H1 (cell line): ENCODE data around the gene STRN4. TPM values are rescaled to one million over a fixed set of nuclear protein-coding genes. Genes with fewer than 3 reads are reported as not detected.

Source experiments
- CTCF ChIA-PET: fragments of 300-600 bp; sonication (Branson Sonifier 250); formaldehyde crosslinking; loops from one replicate; lab custom pipeline; 2021; ENCODE audit not compliant: partially characterized antibody; lab: Charles Lee
- POLR2A ChIA-PET: fragments of 300-600 bp; sonication (Branson Sonifier 250); formaldehyde crosslinking; loops from one replicate; lab custom pipeline; 2021; ENCODE audit warnings: inconsistent platforms; ENCODE audit not compliant: partially characterized antibody; lab: Charles Lee
- DNase-seq, 2 experiments: peaks; one replicate each; pipeline versions ENCODE4 v3.0.0 to v3.0.0-alpha.2; 2010 to 2022; ENCODE audit warnings: low spot score in 2 of 2, low read depth in 1 of 2, mixed read lengths in 1 of 2
- FAIRE-seq: peaks from 2 replicates; lab custom pipeline; 2011; peaks lifted over from hg19 to GRCh38; lab: Jason Lieb, UNC
- H2AFZ ChIP-seq: 2 replicates; pipeline ENCODE4 v1.8.1; 2012; ENCODE audit warnings: low read length, inconsistent platforms
- H2AK5ac ChIP-seq: 2 replicates; pipeline ENCODE4 v1.6.1; 2013; ENCODE audit warnings: low read depth, low read length
- H2BK120ac ChIP-seq: replicated peaks from 2 replicates; pipeline ENCODE3; 2013; ENCODE audit warnings: low read depth, low read length, inconsistent platforms
- H2BK12ac ChIP-seq: 2 replicates; pipeline ENCODE4 v1.6.1; 2013; ENCODE audit warnings: low read depth, low read length
- H2BK15ac ChIP-seq: 2 replicates; pipeline ENCODE4 v1.6.1; 2013; ENCODE audit warnings: low read length
- H2BK20ac ChIP-seq: 2 replicates; pipeline ENCODE4 v1.6.1; 2013; ENCODE audit warnings: low read length
- H2BK5ac ChIP-seq: 2 replicates; pipeline ENCODE4 v1.6.1; 2013; ENCODE audit warnings: low read depth, low read length
- H3K14ac ChIP-seq: 2 replicates; pipeline ENCODE4 v1.6.1; 2013; ENCODE audit warnings: inconsistent platforms; ENCODE audit not compliant: insufficient read length
- H3K18ac ChIP-seq: 2 replicates; pipeline ENCODE4 v1.6.1; 2013; ENCODE audit warnings: low read length; ENCODE audit errors: extremely low read depth
- H3K23ac ChIP-seq: 2 replicates; pipeline ENCODE4 v1.6.1; 2013; ENCODE audit warnings: inconsistent platforms; ENCODE audit not compliant: insufficient read length
- H3K23me2 ChIP-seq: 2 replicates; pipeline ENCODE4 v1.6.1; 2013; ENCODE audit warnings: low read depth, low read length
- H3K27ac ChIP-seq: 2 replicates; pipeline ENCODE4 v1.6.1; 2011; ENCODE audit warnings: low read depth, low read length, inconsistent platforms
- H3K27me3 ChIP-seq, 4 experiments: replicated peaks in 1 of 4; 1 replicate in 1 of 4; 2 replicates in 3 of 4; pipeline versions ENCODE4 v1.6.1 to v1.8.1; 2011 to 2013; ENCODE audit warnings: low read length in 3 of 4, mild to moderate bottlenecking in 3 of 4, inconsistent platforms in 2 of 4, mixed read lengths in 2 of 4, moderate library complexity in 1 of 4; ENCODE audit not compliant: control insufficient read depth in 3 of 4, insufficient read depth in 3 of 4; ENCODE audit errors: extremely low read depth in 1 of 4
- H3K36me3 ChIP-seq, 4 experiments: 2 replicates each; pipeline versions ENCODE4 v1.6.1 to v1.8.1; 2011 to 2013; ENCODE audit warnings: mild to moderate bottlenecking in 4 of 4, low read length in 3 of 4, moderate library complexity in 2 of 4, control low read depth in 1 of 4, inconsistent platforms in 1 of 4; ENCODE audit not compliant: insufficient read depth in 4 of 4, control insufficient read depth in 2 of 4
- H3K4ac ChIP-seq: replicated peaks from 2 replicates; pipeline ENCODE3; 2013; ENCODE audit warnings: low read length, low read depth, mixed read lengths, inconsistent platforms; ENCODE audit not compliant: insufficient read length
- H3K4me1 ChIP-seq, 4 experiments: replicated peaks in 1 of 4; 1 replicate in 1 of 4; 2 replicates in 3 of 4; pipeline versions ENCODE4 v1.6.1 to v1.8.1; 2011 to 2013; ENCODE audit warnings: low read length in 3 of 4, inconsistent platforms in 2 of 4, mixed read lengths in 1 of 4; ENCODE audit not compliant: insufficient read depth in 4 of 4, control insufficient read depth in 3 of 4
- H3K4me2 ChIP-seq, 2 experiments: 2 replicates each; pipeline versions ENCODE4 v1.6.1 to v1.8.1; 2011 to 2013; ENCODE audit warnings: low read depth in 2 of 2, low read length in 2 of 2, control low read depth in 1 of 2, inconsistent platforms in 1 of 2, mild to moderate bottlenecking in 1 of 2; ENCODE audit not compliant: insufficient read depth in 1 of 2
- H3K4me3 ChIP-seq, 4 experiments: fragments of 200-600, 300-600 bp in 1 of 4; sonication (generic), shearing (Covaris generic), sonication (Bioruptor Twin) in 1 of 4; 2 replicates each; pipeline versions ENCODE4 v1.5.1 to v1.8.1; 2011 to 2016; ENCODE audit warnings: low read length in 4 of 4, low read depth in 3 of 4, control low read depth in 2 of 4, inconsistent platforms in 2 of 4, mild to moderate bottlenecking in 2 of 4, mixed read lengths in 1 of 4, moderate library complexity in 1 of 4; ENCODE audit not compliant: insufficient read depth in 2 of 4; ENCODE audit errors: extremely low read depth in 1 of 4
- H3K56ac ChIP-seq: replicated peaks from 2 replicates; pipeline ENCODE3; 2013; ENCODE audit warnings: low read depth, mild to moderate bottlenecking, mixed read lengths, low read length, inconsistent platforms; ENCODE audit not compliant: insufficient read length
- H3K79me1 ChIP-seq: 2 replicates; pipeline ENCODE4 v1.6.1; 2013; ENCODE audit warnings: low read depth, low read length, control low read depth
- H3K79me2 ChIP-seq, 2 experiments: 2 replicates each; pipeline versions ENCODE4 v1.6.1 to v1.8.1; 2012 to 2013; ENCODE audit warnings: low read length in 2 of 2, mild to moderate bottlenecking in 2 of 2, inconsistent platforms in 1 of 2; ENCODE audit not compliant: insufficient read depth in 2 of 2, control insufficient read depth in 1 of 2
- H3K9ac ChIP-seq, 4 experiments: replicated peaks in 1 of 4; 1 replicate in 1 of 4; 2 replicates in 3 of 4; pipeline versions ENCODE4 v1.6.1 to v1.8.1; 2011 to 2013; ENCODE audit warnings: low read depth in 3 of 4, low read length in 3 of 4, control low read depth in 2 of 4, mild to moderate bottlenecking in 2 of 4, moderate library complexity in 2 of 4, inconsistent platforms in 1 of 4; ENCODE audit errors: extremely low read depth in 1 of 4
- H3K9me3 ChIP-seq, 2 experiments: 2 replicates each; pipeline versions ENCODE4 v1.6.1 to v1.8.1; 2012 to 2013; ENCODE audit warnings: mild to moderate bottlenecking in 2 of 2, moderate library complexity in 2 of 2, control low read depth in 1 of 2, inconsistent platforms in 1 of 2, low read depth in 1 of 2, low read length in 1 of 2, mixed read lengths in 1 of 2; ENCODE audit not compliant: insufficient read depth in 2 of 2
- H4K20me1 ChIP-seq, 2 experiments: replicated peaks in 1 of 2; 2 replicates each; pipeline versions ENCODE3 to v1.8.1; 2011 to 2013; ENCODE audit warnings: inconsistent platforms in 2 of 2, low read length in 2 of 2, mild to moderate bottlenecking in 1 of 2; ENCODE audit not compliant: insufficient read depth in 2 of 2, control insufficient read depth in 1 of 2
- H4K5ac ChIP-seq: 2 replicates; pipeline ENCODE4 v1.6.1; 2013; ENCODE audit warnings: low read length, low read depth, mixed read lengths, inconsistent platforms; ENCODE audit not compliant: insufficient read length
- H4K8ac ChIP-seq: 2 replicates; pipeline ENCODE4 v1.8.0; 2013; ENCODE audit warnings: mild to moderate bottlenecking, moderate library complexity, low read length, inconsistent platforms; ENCODE audit not compliant: insufficient read depth; ENCODE audit errors: extremely low read depth
- H4K91ac ChIP-seq: replicated peaks from 2 replicates; pipeline ENCODE3; 2013; ENCODE audit warnings: low read length, mixed read lengths, inconsistent platforms; ENCODE audit not compliant: insufficient read length
- BCL11A ChIP-seq, 2 experiments: IDR thresholded peaks; one replicate each; pipeline ENCODE4 v1.6.1; 2011; ENCODE audit warnings: low read depth in 2 of 2, low read length in 2 of 2, mild to moderate bottlenecking in 2 of 2
- BRCA1 ChIP-seq: IDR thresholded peaks from 2 replicates; pipeline ENCODE4 v1.6.1; 2012; ENCODE audit warnings: low read depth, low read length, improper control_type of control experiment
- CREB1 ChIP-seq: IDR thresholded peaks from 2 replicates; pipeline ENCODE4 v1.6.1; 2012; ENCODE audit warnings: inconsistent platforms
- EGR1 ChIP-seq: IDR thresholded peaks from 2 replicates; pipeline ENCODE4 v1.6.1; 2011; ENCODE audit warnings: low read depth, low read length, borderline replicate concordance
- EZH2 ChIP-seq: fragments of 200-600 bp; sonication (generic); IDR thresholded peaks from 2 replicates; pipeline ENCODE4 v1.7.1; 2012; ENCODE audit warnings: low read depth, mild to moderate bottlenecking, moderate library complexity, low read length, inconsistent platforms; ENCODE audit not compliant: severe bottlenecking
- HDAC2 ChIP-seq, 2 experiments: fragments of 300-600 bp in 1 of 2; sonication (generic) in 1 of 2; IDR thresholded peaks; 2 replicates each; pipeline ENCODE4 v1.6.1; 2011 to 2012; ENCODE audit warnings: low read depth in 2 of 2, low read length in 2 of 2, mild to moderate bottlenecking in 2 of 2, moderate library complexity in 2 of 2, borderline replicate concordance in 1 of 2, inconsistent platforms in 1 of 2
- JUND ChIP-seq: IDR thresholded peaks from 2 replicates; pipeline ENCODE4 v1.6.1; 2011; ENCODE audit warnings: mild to moderate bottlenecking, improper control_type of control experiment, low read length
- NANOG ChIP-seq: IDR thresholded peaks from 2 replicates; pipeline ENCODE4 v1.6.1; 2011; ENCODE audit warnings: low read length, low read depth, mild to moderate bottlenecking, inconsistent platforms; ENCODE audit not compliant: insufficient read depth, poor library complexity, severe bottlenecking
- PHF8 ChIP-seq: fragments of 200-600 bp; sonication (generic); conservative IDR thresholded peaks from 2 replicates; pipeline ENCODE4 v1.7.1; 2012; ENCODE audit warnings: low read depth, mild to moderate bottlenecking, inconsistent platforms, low read length, moderate library complexity
- SP4 ChIP-seq: IDR thresholded peaks from 2 replicates; pipeline ENCODE4 v1.6.1; 2012; ENCODE audit warnings: low read length, inconsistent platforms
- TBP ChIP-seq: IDR thresholded peaks from 2 replicates; pipeline ENCODE4 v1.6.1; 2011; ENCODE audit warnings: low read depth, low read length, improper control_type of control experiment
- TEAD4 ChIP-seq: IDR thresholded peaks from 2 replicates; pipeline ENCODE4 v1.6.1; 2012; ENCODE audit warnings: low read depth, low read length, inconsistent platforms, mixed read lengths
- WGBS, 2 experiments: shearing (Covaris generic) in 1 of 2; methylation state at CpG; one replicate each; pipeline versions ENCODE4 v1.1.6 to v1.1.7; 2013 to 2015; ENCODE audit warnings: low lambda C conversion rate in 2 of 2, mixed read lengths in 2 of 2, inconsistent platforms in 1 of 2, low coverage in 1 of 2, missing lambda C conversion rate in 1 of 2; ENCODE audit not compliant: insufficient replicate concordance in 2 of 2, insufficient coverage in 1 of 2, insufficient read length in 1 of 2; ENCODE audit errors: extremely low coverage in 1 of 2, missing lambda C conversion rate in 1 of 2; 5-methylcytosine and 5-hydroxymethylcytosine counted together
- polyA plus RNA-seq, 7 experiments: library from polyadenylated mRNA; depleted of rRNA in 3 of 7; stranded (reverse) in 5 of 7; unstranded in 2 of 7; fragments of >200 nt in 5 of 7; fragments of 200-250 nt in 2 of 7; gene quantifications; 1 replicate in 5 of 7; 2 replicates in 1 of 7; 4 replicates in 1 of 7; pipeline versions ENCODE4 v1.2.1 to v1.2.3, GENCODE V29; 2011 to 2013; ENCODE audit warnings: missing spikeins in 2 of 7, mixed read lengths in 2 of 7
- total RNA-seq: library from RNA; stranded (reverse); fragmentation: NEBNext Ultra II Directional; extraction: Animal tissue kit (Norgen Biotek cat#: 25700); gene quantifications from 2 replicates; pipeline ENCODE4 v1.2.1, GENCODE V29; 2021
- TF ChIP-seq, protein P1 (sequence below): IDR thresholded peaks from 2 replicates; pipeline ENCODE4 v1.6.1; 2011; ENCODE audit warnings: low read length, improper control_type of control experiment

STRN4 gene
- total and polyA plus RNA-seq, 2 of the 8 experiments (the other 6 are each of a cell fraction or from before 2014, with no cell fraction given) = 120 to 187 TPM

DNA sequence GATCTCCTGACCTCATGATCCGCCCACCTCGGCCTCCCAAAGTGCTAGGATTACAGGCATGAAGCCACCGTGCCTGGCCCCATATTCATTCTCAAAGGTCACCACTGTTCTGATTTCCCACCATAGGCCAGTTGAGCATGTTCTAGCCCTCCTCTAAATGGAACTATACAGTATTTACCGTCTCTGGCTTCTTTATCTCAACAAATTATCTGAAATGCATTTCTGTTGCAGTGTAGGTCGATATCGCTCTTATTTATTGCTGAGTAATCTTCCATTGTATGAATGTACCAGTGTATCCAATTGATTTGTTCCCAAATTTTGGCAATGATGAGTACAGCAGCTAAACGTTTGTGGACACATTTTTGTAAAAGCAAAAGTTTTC, 26.8 kb upstream of the STRN4 start:
- Histone ChIP-seq H2BK15ac (no peak overlapping the region), H3K4ac (no peak overlapping the region), H3K36me3 (peaks cover 18 to 42% (median 26%) of the 10 kb centered on the region in 4 experiments), H3K9me3 (no peaks in the 10 kb centered on the region), H2AFZ (no peak overlapping the region), H3K4me3 (no peak overlapping the region), H3K79me2 (no peaks in the 10 kb centered on the region), H4K5ac (no peak overlapping the region), H2AK5ac (no peak overlapping the region), H3K27ac (no peak overlapping the region), H3K27me3 (no peaks in the 10 kb centered on the region), H2BK20ac (no peak overlapping the region), H4K20me1 (peaks cover 15 to 18% of the 10 kb centered on the region in 2 experiments), H4K8ac (no peak overlapping the region), H3K9ac (no peak overlapping the region), H3K18ac (no peak overlapping the region), H3K56ac (no peak overlapping the region), H2BK5ac (no peak overlapping the region), H2BK120ac (no peak overlapping the region), H2BK12ac (no peak overlapping the region), H4K91ac (no peak overlapping the region), H3K23ac (no peak overlapping the region), H3K14ac (no peak overlapping the region), H3K79me1 (peaks cover 3% of the 10 kb centered on the region; the same call in 1 of the 2 replicates), H3K4me1 (peaks cover 0 to 1% (median 0%) of the 10 kb centered on the region in 4 experiments; a peak in 1 of 7 replicates), H3K4me2 (no peak overlapping the region), H3K23me2 (no peaks in the 10 kb centered on the region)
- WGBS, 2 experiments = 84% methylated on average over 7 of the region's 7 CpGs; no CpG with 5 or more reads in 1 of the 2 experiments
- DNase-seq (no peak), FAIRE-seq (no peak)
- ChIA-PET CTCF (interaction anchor here (0.8 to 12.0 kb wide), 3 partner anchors 20 to 50 kb away, joined by 3 to 176 read pairs (median 3); no protein-coding TSS in a partner anchor), POLR2A (interaction anchor here (0.7 to 18.6 kb wide), 12 partner anchors 9 to 76 kb away, joined by 3 to 333 read pairs (median 3); partner anchors contain the start of gene SLC1A5)
- TF ChIP-seq CREB1 (no peak), BCL11A (IDR thresholded peaks at IDR 0.05; ENCODE audit: low read depth in 2 of 2, low read length in 2 of 2) (no peak), JUND (no peak), EGR1 (no peak), EZH2 (no peak), TEAD4 (no peak), TBP (no peak), PHF8 (no peak), SP4 (no peak), HDAC2 (IDR thresholded peaks at IDR 0.05; ENCODE audit: borderline replicate concordance in 1 of 2, low read depth in 2 of 2, low read length in 2 of 2) (no peak), NANOG (no peak), BRCA1 (no peak)
- TF ChIP-seq, protein P1, sequence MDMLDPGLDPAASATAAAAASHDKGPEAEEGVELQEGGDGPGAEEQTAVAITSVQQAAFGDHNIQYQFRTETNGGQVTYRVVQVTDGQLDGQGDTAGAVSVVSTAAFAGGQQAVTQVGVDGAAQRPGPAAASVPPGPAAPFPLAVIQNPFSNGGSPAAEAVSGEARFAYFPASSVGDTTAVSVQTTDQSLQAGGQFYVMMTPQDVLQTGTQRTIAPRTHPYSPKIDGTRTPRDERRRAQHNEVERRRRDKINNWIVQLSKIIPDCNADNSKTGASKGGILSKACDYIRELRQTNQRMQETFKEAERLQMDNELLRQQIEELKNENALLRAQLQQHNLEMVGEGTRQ = no peak
